IPS-18c (cell line): ENCODE results near the gene PBX3.

ENCODE experiments used
- H3K4me3 ChIP-seq: 2 replicates; pipeline ENCODE4 v1.7.0; 2013; ENCODE audit warnings: low read depth, mild to moderate bottlenecking, low read length, moderate library complexity; ENCODE audit not compliant: insufficient read depth
- H3K9me3 ChIP-seq: one replicate; pipeline ENCODE4 v1.6.1; 2013; ENCODE audit warnings: mild to moderate bottlenecking, low read length, moderate library complexity; ENCODE audit not compliant: control insufficient read depth, insufficient read depth

PBX3 gene

DNA sequence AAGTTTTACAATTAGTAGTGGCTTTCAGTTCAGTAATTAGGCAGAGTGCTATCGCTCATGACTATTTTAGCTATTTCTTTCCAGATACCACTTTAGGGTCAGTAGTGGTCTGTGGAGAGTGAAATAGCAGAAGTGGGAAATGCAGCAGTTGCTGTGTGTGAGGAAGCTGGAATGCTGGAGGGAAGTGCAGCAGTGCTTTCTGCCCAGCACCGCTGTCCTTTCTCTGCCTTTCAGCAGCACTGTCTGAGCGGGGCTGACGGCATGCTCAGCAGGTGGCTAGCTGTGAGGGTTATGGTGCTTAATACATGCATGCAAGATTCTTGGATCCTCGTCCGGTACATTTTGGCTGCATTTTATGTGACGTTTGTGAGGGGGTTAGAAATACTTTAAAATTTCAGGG, 213.9 kb downstream of the PBX3 start:
- Histone ChIP-seq H3K9me3 (no peaks in the 10 kb centered on the region), H3K4me3 (no peak overlapping the region)

DNA sequence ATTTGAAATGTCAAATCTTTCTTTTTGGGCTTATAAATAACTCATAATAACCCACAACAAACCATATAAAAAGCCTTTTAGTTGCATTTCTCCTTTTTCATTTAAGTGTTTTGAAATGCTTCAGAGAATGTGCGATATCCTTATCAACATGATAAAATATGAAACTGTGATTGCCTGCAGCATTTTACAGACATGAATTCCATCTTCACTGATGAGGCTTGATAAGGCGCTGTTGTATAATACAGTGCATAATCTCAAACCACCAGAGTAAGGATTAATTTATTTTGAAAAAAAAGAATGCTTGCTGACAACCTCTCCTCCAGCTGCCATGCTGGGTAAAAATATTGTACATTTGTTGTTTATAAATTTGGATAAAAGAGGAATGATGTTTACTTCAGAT, 216.8 kb downstream of the PBX3 start:
- H3K4me3 ChIP-seq: no peak overlapping the region
- no peaks in the 10 kb centered on the region for H3K9me3 ChIP-seq

DNA sequence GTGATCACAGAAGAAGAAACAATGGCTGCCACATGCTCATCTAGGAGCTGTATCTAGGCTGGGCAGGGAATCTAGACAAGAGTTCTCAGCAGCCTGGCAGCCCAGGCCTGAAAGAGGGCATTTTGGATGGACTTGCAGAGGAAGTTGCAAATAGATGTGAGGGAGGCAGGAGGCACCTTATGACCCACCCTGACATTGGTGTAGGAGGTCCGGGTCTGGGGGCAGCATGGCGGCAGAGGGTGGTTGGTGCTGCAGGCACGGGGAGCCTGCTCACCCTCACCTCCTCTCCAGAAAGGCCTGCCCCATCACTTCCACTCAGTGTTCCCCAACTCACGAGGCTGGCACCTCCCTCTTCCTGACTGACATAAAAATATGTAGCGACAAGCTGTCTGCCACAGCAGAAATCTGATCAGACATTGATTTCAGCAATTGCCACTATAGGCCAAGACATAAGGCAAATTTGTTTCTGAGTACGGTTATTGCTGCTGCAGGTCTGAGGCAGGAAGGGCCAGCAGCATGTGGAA, 217.6 kb downstream of the PBX3 start:
- H3K4me3 ChIP-seq: no peak overlapping the region
- H3K9me3 ChIP-seq: no peaks in the 10 kb centered on the region

DNA sequence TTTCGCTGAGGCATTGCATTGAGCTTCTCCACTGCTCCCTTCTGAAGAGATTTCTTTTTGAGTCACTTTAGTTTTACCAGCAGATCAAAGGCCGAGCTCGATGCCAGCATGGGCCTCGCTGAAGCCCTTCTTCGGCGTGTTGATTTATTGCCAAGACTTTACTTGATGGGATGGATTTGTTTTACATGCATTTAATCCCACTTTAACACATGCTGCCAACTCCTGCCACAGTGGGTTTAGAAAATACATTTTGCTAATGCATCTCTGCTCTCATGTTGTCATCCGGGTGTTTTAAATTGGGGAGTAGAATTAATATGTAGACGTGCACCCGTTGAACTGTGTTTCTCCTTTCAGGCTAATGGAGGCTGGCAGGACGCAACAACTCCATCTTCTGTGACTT, 218.3 kb downstream of the PBX3 start:
- Histone ChIP-seq H3K9me3 (no peaks in the 10 kb centered on the region), H3K4me3 (no peak overlapping the region)

DNA sequence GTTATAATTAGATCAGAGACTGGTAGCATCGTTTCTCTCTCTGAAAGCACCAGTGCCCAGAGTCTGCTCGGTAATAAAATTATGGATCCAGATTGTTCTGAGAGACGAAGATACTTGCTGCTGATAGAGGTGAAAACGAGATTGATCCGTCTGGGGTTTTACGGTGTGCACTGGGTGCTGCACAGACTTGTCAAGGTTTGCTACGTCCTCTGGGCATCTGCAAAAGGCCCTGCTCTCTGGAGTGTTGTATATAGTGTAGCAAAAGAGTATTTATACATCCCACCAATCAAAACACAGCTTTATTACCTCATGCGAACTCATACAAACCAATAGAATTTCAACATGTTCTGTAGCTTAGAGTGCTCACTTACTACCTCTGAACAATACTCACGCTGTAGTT, 219.3 kb downstream of the PBX3 start:
- no peak overlapping the region for H3K4me3 ChIP-seq
- no peaks in the 10 kb centered on the region for H3K9me3 ChIP-seq

DNA sequence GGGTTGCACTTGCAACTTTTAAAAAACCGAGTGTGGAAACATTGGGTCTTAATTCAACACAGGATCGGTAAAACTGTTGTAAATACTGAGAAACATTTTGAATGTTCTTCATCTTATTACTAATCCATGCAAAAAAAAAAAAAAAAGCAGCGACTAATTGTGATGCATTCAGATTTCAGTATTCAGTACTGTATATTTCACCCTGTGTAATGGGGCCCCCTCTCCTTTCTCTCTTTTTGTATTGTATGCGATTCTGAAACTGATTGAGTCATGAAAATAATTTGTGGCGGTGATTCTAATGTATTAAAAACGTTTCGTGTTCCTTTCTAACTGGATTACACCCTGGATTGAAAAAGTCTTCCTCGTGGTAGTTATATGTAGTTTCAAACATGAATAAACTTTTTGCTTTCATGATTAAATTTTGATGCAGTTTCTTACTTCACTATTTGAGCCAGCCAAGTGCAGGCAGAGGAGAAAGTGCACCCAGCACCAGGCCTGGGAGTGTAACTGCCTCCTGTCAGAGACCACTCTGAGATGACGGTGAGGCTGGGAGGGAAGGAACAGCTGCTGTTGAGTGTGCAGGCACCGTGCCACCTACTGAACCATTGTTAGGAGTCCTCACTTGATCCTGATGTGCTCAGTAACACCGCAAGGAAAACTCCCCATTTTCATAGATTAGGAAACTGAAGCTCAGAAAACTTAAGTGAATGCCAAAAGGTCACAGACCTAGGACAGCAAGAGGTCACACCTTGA, 220.0 kb downstream of the PBX3 start:
- Histone ChIP-seq H3K4me3 (no peak overlapping the region), H3K9me3 (no peaks in the 10 kb centered on the region)

DNA sequence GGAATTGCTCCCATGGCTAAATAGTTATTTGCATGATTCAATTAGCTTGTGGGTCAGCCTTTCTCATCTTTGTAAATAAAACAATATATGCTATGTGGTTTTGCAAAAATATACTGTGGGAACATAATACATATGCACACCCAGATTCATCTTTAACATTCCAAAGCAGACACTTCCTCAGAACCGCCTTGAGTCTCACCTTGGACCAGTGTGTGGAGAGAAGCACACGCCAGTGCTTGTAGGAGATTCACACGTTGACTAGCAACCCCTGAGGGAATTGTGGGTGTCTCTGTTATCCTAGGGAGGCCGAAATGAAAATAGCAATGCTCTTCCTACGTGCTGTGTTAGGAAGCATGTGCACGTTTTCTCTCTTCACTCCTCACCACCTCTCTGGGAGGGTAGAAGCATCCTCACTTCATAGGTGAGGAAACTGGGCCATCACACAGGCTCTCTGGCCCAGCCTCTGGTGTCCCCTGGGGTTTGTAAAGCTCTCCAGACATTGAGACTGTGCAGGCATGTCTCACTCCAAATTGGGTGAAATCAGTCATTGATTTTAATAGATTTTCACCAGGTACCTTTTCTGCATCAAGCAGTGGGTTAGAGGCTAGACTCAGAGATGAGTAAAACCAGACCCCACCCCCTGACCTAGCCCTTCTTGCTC, 221.7 kb downstream of the PBX3 start:
- no peak overlapping the region for H3K4me3 ChIP-seq
- H3K9me3 ChIP-seq: no peaks in the 10 kb centered on the region

DNA sequence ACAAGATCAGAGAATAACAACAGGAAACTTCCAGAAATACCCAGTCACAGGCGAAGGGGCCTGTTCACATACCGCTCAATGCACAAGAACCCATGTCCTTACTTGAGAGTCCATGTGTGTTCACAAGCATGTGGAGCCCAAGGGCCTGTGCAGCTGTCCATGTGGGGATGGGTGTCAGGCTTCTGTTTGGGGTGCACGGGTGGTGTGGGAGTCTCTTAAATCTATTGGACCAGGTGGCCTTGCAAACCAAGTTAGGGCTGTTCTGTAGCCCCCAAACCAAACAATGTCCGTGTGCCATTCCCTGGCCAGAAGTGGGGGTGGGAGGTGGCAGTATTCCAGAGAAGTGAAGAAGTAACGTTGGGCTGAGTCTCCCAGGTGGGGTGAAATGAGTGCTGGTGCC, 222.3 kb downstream of the PBX3 start:
- Histone ChIP-seq H3K4me3 (no peak overlapping the region), H3K9me3 (no peaks in the 10 kb centered on the region)

DNA sequence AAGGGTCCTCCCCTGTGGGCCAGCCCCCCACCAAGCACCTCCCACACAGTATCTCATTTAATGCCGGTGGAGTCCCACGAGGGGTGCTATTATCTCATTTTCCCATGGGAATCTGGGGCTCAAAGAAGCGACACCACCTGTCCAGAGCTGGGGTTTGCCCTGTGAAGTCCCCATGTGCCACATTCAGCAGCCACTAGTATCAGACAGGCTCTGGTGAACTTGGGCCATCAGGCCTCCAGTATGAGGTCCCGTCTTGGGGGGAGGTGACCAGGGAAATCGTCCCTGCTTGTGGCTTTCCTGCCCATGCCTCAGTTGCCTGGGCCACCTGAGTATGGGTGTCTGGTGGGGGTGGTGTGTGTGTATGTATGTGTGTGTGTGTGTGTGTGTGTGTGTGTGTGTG, 222.7 kb downstream of the PBX3 start:
- Histone ChIP-seq H3K4me3 (no peak overlapping the region), H3K9me3 (no peaks in the 10 kb centered on the region)

DNA sequence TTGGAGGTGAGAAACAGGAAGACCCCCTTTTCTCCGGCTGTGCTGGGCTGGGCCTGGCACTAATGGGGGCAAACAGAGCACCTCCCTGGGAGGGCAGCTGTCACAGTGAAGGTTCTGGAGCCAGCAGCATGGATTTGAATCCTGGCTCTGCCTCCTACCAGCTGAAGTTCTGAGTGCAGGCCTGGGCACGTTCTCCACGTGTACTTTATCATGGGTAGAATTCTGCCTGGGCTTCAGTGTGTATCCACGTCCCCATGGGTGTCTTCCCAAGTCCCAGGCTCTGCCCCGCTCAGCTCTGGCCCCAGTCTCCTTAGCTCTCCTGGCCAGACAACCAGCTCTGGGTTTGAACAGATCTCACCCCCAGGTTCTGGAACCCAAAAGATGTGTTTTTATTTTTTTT, 223.2 kb downstream of the PBX3 start:
- H3K9me3 ChIP-seq: no peaks in the 10 kb centered on the region
- H3K4me3 ChIP-seq: no peak overlapping the region

DNA sequence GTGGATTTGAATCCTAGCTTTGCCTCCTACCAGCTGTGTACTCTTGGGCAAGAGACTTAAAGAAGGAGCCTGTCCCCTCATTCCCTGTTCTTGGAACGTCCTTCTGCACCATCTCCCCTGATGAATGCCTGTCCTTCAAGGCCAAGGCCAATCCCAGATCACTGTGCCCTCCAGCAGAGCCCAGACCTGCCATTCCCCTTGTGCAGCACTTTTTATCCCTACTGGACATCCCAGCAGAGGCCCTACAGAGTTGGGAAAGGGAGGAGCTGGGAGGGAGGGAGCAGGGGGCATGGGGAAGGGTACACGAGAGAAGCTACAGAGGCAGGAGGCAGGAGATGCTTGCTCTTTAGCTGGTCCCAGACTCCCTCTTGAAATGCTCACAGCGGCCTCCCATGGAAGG, 223.9 kb downstream of the PBX3 start:
- no peaks in the 10 kb centered on the region for H3K9me3 ChIP-seq
- H3K4me3 ChIP-seq: no peak overlapping the region

DNA sequence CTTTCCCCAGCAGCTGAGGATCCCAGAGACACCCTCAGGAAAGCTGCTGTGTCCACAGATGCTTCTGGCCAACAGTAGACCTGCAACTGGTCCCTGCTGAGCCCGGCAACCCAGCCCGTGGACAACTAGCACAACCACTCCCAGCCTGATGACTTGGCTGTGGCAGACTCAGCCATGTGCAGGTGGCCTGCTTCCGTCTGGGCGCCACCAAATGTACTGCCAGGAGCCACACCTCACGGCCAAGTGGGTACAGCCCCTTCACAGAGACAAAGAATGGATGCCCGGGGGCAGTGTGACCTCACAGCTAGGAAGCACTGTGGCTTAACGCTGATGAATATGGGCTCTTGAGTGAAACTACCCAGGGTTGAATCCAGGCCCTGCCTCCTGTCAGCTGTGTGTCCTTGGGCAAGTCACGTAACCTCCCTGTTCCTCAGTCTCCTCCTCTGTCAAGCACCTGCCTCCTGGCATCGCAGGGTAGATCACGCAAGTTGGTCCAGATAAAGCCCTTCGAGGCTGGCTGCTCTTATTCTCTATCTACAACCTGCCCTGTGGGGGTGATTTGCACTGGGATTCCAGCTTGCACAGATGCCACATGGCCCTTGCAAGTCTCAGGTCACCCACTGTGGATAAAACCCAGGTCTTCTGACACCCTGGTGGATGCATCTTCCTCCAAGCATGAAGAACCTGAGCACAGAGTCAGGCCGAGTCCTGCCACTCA, 225.0 kb downstream of the PBX3 start:
- H3K4me3 ChIP-seq: no peak overlapping the region
- no peaks in the 10 kb centered on the region for H3K9me3 ChIP-seq

DNA sequence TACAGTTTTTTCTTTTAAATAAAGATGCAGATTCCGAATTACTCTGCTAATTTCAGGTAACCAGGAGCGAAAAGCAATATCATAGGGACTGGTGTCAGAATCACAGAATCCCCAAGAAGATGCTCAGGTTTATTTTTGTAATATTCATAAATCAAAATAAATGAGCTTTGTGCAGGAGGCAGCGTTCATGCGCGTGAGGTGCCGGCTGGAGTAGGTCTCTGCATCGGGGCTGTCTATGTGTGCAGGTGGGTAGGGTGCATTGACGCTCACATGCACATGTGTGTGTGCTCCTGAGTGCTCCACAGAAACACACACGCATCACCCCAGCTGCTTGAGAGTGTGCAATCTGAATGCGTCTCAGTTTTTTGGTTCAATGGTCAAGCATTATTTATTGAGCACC, 226.4 kb downstream of the PBX3 start:
- Histone ChIP-seq H3K9me3 (no peaks in the 10 kb centered on the region), H3K4me3 (no peak overlapping the region)

DNA sequence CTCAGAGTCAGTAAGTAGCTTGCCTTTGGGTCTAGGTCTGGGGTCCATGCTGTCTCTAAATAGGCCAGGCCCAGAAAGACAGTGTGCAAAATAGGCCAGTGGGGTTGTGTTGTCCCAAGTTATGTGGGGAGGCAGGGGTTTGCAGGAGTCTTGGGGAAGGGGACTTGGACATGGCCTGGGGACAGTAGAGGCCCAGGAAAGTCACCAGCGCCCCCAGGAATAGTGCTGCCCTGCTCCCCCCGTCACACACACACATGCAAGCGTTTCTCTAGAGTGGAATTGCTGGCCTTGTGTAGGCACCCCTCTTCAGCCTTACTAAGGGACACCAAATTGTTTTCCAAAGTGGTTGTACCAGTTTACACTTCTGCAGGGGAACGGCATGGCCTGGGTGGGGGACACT, 227.5 kb downstream of the PBX3 start:
- H3K4me3 ChIP-seq: no peak overlapping the region
- H3K9me3 ChIP-seq: no peaks in the 10 kb centered on the region

DNA sequence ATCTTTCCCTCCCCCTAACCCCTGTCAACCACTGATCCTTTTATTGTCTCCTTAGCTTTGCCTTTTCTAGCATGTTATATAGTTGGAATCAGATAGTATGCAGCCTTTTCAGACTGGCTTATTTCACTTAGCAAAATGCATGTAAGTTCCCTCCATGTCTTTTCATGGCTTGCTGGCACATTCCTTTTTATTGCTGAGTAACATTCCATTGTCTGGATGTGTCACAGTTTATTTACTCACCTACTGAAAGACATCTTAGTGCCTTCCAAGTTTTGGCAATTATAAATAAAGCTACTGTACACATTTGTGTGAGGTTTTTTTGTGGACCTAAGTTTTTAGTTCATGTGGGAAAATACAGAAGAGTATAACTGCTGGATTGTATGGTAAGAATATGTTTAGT, 230.1 kb downstream of the PBX3 start:
- Histone ChIP-seq H3K4me3 (no peak overlapping the region), H3K9me3 (no peaks in the 10 kb centered on the region)

DNA sequence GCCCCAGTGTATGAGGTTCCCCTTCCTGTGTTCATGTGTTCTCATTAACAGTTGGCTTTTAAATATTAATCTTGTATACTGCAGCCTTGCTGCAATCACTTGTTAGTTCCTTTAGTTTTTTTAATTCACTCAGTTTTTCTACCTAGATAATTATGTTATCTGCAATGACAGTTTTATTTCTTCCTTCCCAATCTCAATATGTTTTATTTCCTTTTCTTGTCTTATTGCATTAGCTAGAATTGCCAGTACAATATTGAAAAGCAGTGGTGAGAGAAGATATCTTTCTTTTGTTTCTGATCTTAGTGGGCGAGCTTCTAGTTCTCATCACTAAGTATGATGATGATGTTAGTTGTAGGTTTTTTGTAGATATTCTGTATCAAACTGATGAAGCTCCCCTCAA, 232.2 kb downstream of the PBX3 start:
- Histone ChIP-seq H3K9me3 (no peaks in the 10 kb centered on the region), H3K4me3 (no peak overlapping the region)

DNA sequence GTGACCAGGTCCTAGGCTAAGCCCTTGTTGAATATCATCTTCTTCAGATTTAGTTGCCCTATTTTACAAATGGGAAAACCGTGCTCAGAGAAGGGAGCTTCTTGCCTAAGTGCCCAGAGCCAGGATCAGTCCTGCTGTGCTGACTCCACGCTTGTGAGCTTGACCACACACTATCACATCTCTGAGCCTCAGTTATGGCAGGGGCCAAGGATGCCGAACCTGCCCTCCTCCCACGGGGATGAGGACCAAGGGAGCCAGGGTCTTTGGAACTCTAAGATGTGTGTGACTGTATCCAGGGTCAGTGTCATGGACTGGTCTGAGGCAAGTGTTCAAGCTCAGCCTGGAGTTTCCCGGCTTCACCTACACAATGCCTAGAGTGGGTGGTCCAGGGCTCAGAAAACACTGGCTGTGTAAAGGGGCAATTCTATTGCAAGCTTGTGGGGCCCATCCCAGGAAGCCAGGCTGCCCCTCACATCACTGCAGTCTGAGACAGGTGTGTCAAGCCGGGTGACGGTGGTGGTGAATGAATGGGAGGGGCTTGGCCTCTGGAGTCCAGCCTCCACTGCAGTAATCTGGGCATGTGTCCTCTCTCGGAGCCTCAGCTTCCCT, 235.7 kb downstream of the PBX3 start:
- Histone ChIP-seq H3K4me3 (no peak overlapping the region), H3K9me3 (no peaks in the 10 kb centered on the region)

DNA sequence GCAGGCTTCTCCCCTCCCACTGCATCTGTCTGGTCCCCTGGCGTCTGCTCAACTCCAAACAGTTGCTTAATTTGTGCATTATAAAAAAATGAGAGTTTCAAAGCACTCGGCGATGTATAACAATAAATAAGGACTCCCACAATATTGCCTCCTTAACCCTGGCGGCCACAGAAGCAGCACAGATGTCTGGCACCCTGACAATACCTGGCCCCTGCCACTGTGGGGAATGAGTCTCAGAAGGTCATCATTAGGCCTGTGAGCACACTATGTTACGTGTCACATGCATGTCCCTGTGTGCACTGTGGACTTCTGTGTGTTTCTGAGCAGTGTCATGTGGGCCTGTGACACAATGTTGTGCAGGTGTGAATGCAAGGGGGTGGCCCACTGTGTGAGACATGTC, 236.5 kb downstream of the PBX3 start:
- Histone ChIP-seq H3K4me3 (no peak overlapping the region), H3K9me3 (no peaks in the 10 kb centered on the region)
